Central memory CD8-positive, alpha-beta T cell (primary cell): ENCODE measurements around the gene LARP1.

Experiments
- ATAC-seq: fragments of 150-1000 bp; cut with Tn5 transposase; replicated peaks from 2 replicates; pipeline ENCODE4 v1.10.0; 2022; ENCODE audit warnings: mild to moderate bottlenecking, moderate FRiP score, moderate number of reproducible peaks; ENCODE audit not compliant: poor library complexity, severe bottlenecking; ENCODE audit errors: extremely low read depth
- DNase-seq, 2 donors: peaks; one replicate each; pipeline ENCODE4 v3.0.0; 2021; ENCODE audit warnings: low spot score in 2 of 2
- H3K27ac Mint-ChIP-seq: one replicate; pipeline ENCODE4 v1.8.0; 2022; ENCODE audit warnings: low read depth, mild to moderate bottlenecking, moderate library complexity, mixed read lengths
- H3K27me3 Mint-ChIP-seq: one replicate; pipeline ENCODE4 v1.8.0; 2022; ENCODE audit warnings: mixed read lengths
- H3K36me3 Mint-ChIP-seq: one replicate; pipeline ENCODE4 v1.8.0; 2022; ENCODE audit warnings: mild to moderate bottlenecking, moderate library complexity, mixed read lengths; ENCODE audit not compliant: insufficient read depth
- H3K4me1 Mint-ChIP-seq: one replicate; pipeline ENCODE4 v1.8.0; 2022; ENCODE audit warnings: mixed read lengths
- H3K4me3 Mint-ChIP-seq: one replicate; pipeline ENCODE4 v1.8.0; 2022; ENCODE audit warnings: mild to moderate bottlenecking, moderate library complexity, mixed read lengths
- H3K9me3 Mint-ChIP-seq: one replicate; pipeline ENCODE4 v1.8.0; 2022; ENCODE audit warnings: mixed read lengths

Gene LARP1

GRCh38 chr5:154773326-154773725 lies 18.1 kb downstream of the LARP1 start:
- H3K4me1 Mint-ChIP-seq: peaks cover 55% of the 10 kb centered on the region
- H3K4me3 Mint-ChIP-seq: no peak overlapping the region
- DNase-seq (no peak), ATAC-seq (no peak)
- H3K9me3 Mint-ChIP-seq: no peaks in the 10 kb centered on the region
- peaks cover 8% of the 10 kb centered on the region for H3K36me3 Mint-ChIP-seq
- peak overlapping the region; percentile 38 for H3K27ac Mint-ChIP-seq
- H3K27me3 Mint-ChIP-seq: no peaks in the 10 kb centered on the region

DNA sequence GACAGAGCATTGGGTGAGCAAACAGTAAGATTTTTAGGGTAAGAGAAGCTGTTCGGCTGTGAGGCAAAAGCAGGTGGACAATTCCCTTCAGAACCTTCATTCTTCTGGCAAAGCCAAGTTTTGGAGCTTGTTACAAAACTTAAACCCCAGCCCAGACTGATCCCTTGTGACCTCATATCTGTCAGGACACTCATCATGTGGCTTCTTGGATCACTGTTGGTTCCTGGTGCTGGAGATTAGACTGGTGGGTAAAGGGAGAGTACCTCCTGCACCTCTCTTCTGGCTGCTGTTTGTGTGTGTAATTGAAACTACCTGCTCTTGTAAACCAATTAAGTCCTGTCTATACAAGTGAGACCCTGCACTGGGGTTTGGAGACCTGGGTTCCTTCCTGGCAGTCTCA lies 21.0 kb downstream of the LARP1 start:
- Mint-ChIP-seq H3K27me3 (no peaks in the 10 kb centered on the region), H3K4me3 (no peak overlapping the region), H3K9me3 (no peaks in the 10 kb centered on the region), H3K4me1 (peaks cover 46% of the 10 kb centered on the region), H3K27ac (no peak overlapping the region), H3K36me3 (peaks cover 8% of the 10 kb centered on the region)
- ATAC-seq (no peak), DNase-seq (no peak)

DNA sequence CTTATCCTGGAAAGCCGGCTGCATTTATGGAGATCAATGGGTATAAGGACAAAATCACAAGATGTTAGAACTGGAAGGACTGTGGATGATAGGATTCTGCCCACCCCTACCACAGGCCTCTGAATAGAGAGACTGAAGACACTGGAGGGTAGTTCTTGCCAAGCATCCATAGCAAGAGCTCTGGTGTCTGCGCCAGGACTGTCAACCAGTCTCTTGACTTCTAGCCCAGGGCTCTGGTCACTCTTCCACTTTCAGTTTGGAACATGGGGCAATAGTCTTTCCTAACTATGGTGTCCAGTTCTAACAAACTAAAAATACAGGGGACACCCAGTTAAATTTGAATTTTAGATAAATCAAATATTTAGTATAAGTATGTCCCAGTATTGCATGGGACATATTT lies 23.4 kb downstream of the LARP1 start:
- Mint-ChIP-seq H3K27ac (no peak overlapping the region), H3K9me3 (no peaks in the 10 kb centered on the region), H3K4me1 (peaks cover 55% of the 10 kb centered on the region), H3K27me3 (no peaks in the 10 kb centered on the region), H3K36me3 (peaks cover 9% of the 10 kb centered on the region), H3K4me3 (no peak overlapping the region)
- no peak for ATAC-seq
- DNase-seq: no peak

GRCh38 chr5:154779105-154779504 lies 23.9 kb downstream of the LARP1 start:
- Mint-ChIP-seq H3K9me3 (no peaks in the 10 kb centered on the region), H3K4me1 (peaks cover 56% of the 10 kb centered on the region), H3K27ac (no peak overlapping the region), H3K4me3 (no peak overlapping the region), H3K36me3 (peaks cover 9% of the 10 kb centered on the region), H3K27me3 (no peaks in the 10 kb centered on the region)
- ATAC-seq: no peak
- DNase-seq: no peak

DNA sequence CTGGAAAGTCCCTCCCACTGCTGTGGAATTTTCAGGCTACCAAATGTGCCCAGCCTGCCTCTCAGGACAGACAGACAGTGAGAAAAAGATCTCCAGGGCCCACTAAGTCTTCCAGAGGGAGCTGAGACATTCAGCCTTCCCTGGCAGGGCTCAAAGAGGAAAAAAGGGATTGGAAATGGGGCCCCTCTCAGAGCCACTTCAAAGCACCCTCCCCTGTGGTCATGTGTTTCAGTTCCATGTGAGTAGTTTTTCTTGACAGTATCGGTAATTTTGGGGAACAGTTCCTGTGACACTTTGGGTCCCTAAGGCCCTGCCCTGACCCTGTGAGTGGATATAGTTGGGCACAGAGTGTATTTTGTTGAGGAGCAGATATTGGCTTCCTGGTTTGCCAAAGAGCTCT lies 25.0 kb downstream of the LARP1 start:
- Mint-ChIP-seq H3K9me3 (no peaks in the 10 kb centered on the region), H3K4me1 (peaks cover 56% of the 10 kb centered on the region), H3K27ac (peak overlapping the region; percentile 35), H3K4me3 (no peak overlapping the region), H3K36me3 (peaks cover 5% of the 10 kb centered on the region), H3K27me3 (no peaks in the 10 kb centered on the region)
- DNase-seq (no peak), ATAC-seq (no peak)

DNA sequence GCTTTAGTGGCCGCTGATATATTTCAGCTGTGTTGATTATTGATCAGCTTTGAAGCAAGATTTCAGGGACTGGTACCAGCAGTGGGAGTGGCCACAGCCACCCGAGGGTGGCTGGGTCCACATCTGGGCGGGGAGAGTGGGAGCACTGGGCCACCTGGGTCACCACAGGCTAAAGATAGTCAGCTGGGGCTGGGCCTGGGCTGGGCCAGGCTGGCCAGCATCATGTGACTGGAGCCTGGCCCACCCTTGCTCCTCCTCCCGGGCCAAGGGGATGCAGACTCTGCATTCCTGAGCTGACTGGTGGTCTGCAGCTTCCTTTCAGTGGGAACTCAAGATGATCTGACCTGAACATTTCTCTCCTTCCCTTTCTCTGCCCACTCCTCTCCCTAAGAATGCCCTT lies 27.1 kb downstream of the LARP1 start:
- no peaks in the 10 kb centered on the region for H3K27me3 Mint-ChIP-seq
- ATAC-seq (no peak), DNase-seq (no peak)
- H3K27ac Mint-ChIP-seq: peak overlapping the region; percentile 80
- peaks cover 72% of the 10 kb centered on the region for H3K4me1 Mint-ChIP-seq
- H3K9me3 Mint-ChIP-seq: no peaks in the 10 kb centered on the region
- H3K36me3 Mint-ChIP-seq: peaks cover 5% of the 10 kb centered on the region
- peak overlapping the region; percentile 45 for H3K4me3 Mint-ChIP-seq

DNA sequence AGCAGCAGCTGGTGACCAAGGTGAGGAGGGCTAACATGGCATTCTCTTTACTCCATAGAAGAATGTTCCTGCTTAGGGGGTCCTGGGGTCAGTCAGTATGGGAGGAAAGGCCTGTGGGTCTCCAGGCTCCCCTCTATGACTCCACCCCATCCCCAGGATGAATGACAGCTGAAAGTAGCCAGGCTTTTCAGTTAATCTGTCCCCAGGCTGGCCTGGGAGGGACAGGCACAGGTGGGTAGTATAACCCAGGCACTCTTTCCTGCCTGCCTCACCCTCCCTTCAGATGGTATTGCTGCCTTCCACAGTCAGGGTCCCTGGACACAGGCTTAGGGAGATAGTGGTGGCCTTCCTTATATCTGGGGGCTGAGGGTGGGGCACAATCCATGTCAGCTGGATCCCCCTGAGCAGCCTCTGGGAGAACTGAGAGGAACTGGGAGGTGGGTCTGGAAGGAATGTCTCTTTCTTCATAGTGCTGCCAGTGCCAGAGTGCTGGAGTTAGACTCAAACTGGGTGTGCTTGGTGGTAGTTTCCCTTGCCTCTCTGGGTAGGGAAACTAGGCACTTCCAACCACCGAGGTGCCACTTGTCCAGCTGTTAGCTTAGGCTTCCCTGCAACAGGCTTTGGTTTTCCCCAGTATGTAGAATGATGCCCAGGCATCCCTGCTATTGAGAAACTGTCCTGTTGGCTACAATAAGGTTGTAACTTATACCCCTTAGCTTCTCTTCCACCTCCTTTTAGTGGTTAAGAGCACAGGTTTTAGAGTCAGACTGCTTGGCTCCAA lies 27.8 kb downstream of the LARP1 start:
- ATAC-seq (no peak), DNase-seq (no peak)
- no peaks in the 10 kb centered on the region for H3K27me3 Mint-ChIP-seq
- peak overlapping the region; percentile 45 for H3K4me3 Mint-ChIP-seq
- peak overlapping the region; percentile 80 for H3K27ac Mint-ChIP-seq
- H3K9me3 Mint-ChIP-seq: no peaks in the 10 kb centered on the region
- peaks cover 2% of the 10 kb centered on the region for H3K36me3 Mint-ChIP-seq
- H3K4me1 Mint-ChIP-seq: peaks cover 78% of the 10 kb centered on the region

DNA sequence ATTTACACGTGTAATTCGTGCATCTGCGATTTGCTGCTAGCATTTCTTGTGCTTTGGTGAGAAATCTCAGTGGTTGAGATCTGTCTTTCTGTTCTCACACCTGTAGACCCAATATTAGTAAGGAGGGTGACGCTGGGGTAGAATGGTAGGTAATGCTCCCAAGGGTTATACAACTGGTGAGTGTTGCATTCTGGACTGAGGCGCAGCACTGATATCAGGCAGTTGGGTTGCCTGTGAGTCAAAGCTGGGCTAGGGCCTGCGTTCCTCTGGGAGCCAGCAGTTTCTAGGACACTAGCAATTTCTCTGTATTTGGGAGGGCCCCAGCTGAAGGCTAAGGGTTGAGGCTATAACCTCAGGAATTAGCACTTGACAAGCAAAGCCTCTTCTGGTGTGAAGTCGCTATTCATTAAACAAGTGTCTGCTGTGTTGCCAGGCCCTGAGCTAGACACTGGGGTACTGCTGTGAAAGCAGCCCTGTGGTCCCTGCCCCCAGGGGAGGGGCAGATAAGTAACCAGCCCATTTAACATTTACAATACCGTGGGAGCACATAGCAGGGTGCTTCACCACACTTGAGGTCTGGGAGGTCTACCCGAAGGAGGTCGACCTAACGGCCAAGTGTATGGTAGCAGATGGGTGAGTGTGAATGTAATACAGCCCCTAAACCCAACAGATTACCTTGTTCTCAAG lies 28.7 kb downstream of the LARP1 start:
- Mint-ChIP-seq H3K4me1 (peaks cover 84% of the 10 kb centered on the region), H3K27me3 (no peaks in the 10 kb centered on the region), H3K9me3 (no peaks in the 10 kb centered on the region), H3K36me3 (peaks cover 2% of the 10 kb centered on the region), H3K4me3 (peak overlapping the region; percentile 45), H3K27ac (peak overlapping the region; percentile 80)
- peak; percentile 57 for ATAC-seq
- no peak for DNase-seq

GRCh38 chr5:154784856-154785255 lies 29.7 kb downstream of the LARP1 start:
- Mint-ChIP-seq H3K4me1 (peaks cover 84% of the 10 kb centered on the region), H3K27ac (peak overlapping the region; percentile 80), H3K27me3 (no peaks in the 10 kb centered on the region), H3K36me3 (peaks cover 2% of the 10 kb centered on the region), H3K4me3 (peak overlapping the region; percentile 6), H3K9me3 (no peaks in the 10 kb centered on the region)
- ATAC-seq (no peak), DNase-seq (no peak)

- no peaks in the 10 kb centered on the region for H3K9me3 Mint-ChIP-seq
- H3K27me3 Mint-ChIP-seq: no peaks in the 10 kb centered on the region
- no peak overlapping the region for H3K4me3 Mint-ChIP-seq
- peaks cover 10% of the 10 kb centered on the region for H3K36me3 Mint-ChIP-seq
- DNase-seq (no peak), ATAC-seq (no peak)
- H3K4me1 Mint-ChIP-seq: peaks cover 71% of the 10 kb centered on the region
- H3K27ac Mint-ChIP-seq: no peak overlapping the region
These were observed 31.2 kb downstream of the LARP1 start for GRCh38 chr5:154786414-154786813.

DNA sequence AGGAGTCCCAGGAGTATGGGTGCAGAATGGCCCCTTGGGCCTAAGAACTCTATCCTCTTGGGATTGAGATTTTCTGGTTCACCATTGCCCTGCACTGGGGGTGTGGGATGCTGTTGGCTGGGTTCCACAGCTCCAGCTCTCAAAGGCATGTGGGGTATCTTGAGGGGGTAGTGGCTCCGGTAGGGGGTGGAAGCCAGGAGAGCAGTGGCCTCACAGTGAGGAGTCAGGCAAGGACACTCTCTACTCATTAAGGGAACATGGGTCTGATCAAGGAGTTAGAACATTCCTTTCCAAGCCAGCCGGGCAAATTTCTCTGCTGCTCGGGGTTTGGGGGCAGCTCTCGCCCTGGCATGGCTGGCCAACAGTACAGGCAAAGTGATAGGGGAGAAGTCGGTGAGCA lies 33.0 kb downstream of the LARP1 start:
- no peak for DNase-seq
- Mint-ChIP-seq H3K27me3 (no peaks in the 10 kb centered on the region), H3K4me3 (no peak overlapping the region), H3K27ac (peak overlapping the region; percentile 89), H3K4me1 (peaks cover 55% of the 10 kb centered on the region), H3K36me3 (peaks cover 20% of the 10 kb centered on the region), H3K9me3 (no peaks in the 10 kb centered on the region)
- no peak for ATAC-seq

GRCh38 chr5:154791535-154791934 lies 36.4 kb downstream of the LARP1 start:
- H3K4me3 Mint-ChIP-seq: no peak overlapping the region
- peaks cover 32% of the 10 kb centered on the region for H3K36me3 Mint-ChIP-seq
- H3K27ac Mint-ChIP-seq: no peak overlapping the region
- peaks cover 28% of the 10 kb centered on the region for H3K4me1 Mint-ChIP-seq
- H3K27me3 Mint-ChIP-seq: no peaks in the 10 kb centered on the region
- H3K9me3 Mint-ChIP-seq: no peaks in the 10 kb centered on the region
- ATAC-seq: no peak
- no peak for DNase-seq
